Measurements from ENCODE around the gene ABR.

Gene ABR

DNA sequence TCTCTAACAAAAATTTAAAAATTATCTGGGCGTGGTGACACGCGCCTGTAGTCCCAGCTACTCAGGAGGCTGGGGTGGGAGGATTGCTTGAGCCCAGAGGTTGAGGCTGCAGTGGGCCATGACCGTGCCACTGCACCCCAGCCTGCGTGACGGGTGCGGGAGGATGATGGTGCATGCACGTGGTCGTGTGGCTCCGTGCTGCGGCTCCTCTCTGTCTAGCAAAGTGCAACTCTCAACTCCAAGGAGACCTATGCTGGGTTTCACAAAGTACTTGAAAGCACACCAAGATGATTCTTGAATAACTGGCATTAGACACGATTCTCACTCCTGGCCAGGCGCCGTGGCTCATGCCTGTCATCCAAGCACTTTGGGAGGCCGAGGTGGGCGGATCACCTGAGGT lies 226.0 kb downstream of the ABR start:
- Histone ChIP-seq H3K4me1 (ENCODE audit: low read length) (no peaks in the 10 kb centered on the region), H3K36me3 (replicated peaks; ENCODE audit: insufficient read depth, low read length) (no peaks in the 10 kb centered on the region), H3K79me2 (ENCODE audit: low read length) (no peaks in the 10 kb centered on the region), H4K20me1 (ENCODE audit: insufficient read depth, low read length) (no peaks in the 10 kb centered on the region), H3K27me3 (replicated peaks; ENCODE audit: insufficient read depth, low read length) (peaks cover 75% of the 10 kb centered on the region), H2AFZ (ENCODE audit: low read length) (no peak overlapping the region), H3K4me3 (ENCODE audit: low read length) (no peak overlapping the region), H3F3A (ENCODE audit: insufficient read depth, low read length) (no peaks in the 10 kb centered on the region), H3K27ac (ENCODE audit: low read length) (no peak overlapping the region), H3K9me3 (replicated peaks; ENCODE audit: insufficient read depth, low read length) (no peaks in the 10 kb centered on the region), H3K4me2 (ENCODE audit: low read depth, low read length) (no peak overlapping the region), H3K9ac (ENCODE audit: low read length) (no peak overlapping the region), H3K9me2 (replicated peaks; ENCODE audit: insufficient read depth, low read length) (no peaks in the 10 kb centered on the region)
- TF ChIP-seq EZH2 (optimal IDR thresholded peaks at IDR 0.05; ENCODE audit: low read depth, low read length): no peak
- no peak for TF ChIP-seq EZH2phosphoT487 (IDR thresholded peaks at IDR 0.05; ENCODE audit: low read length)
- no peak for TF ChIP-seq CTCF (IDR thresholded peaks at IDR 0.05; ENCODE audit: low read length)
- DNase-seq: no peak

All from MM.1S (cell line).